Middle frontal gyrus (tissue), 1 donor: Measurements from ENCODE around the gene NUDT5.
"Not testable (repeated sequence)": the region's sequence is repeated elsewhere in the genome, so short reads cannot be mapped to it uniquely, and the experiment has no call there.

Source experiments
- DNase-seq: peaks from one replicate; pipeline ENCODE4 v3.0.0-alpha.2; 2015; ENCODE audit warnings: low spot score; ENCODE audit errors: extremely low spot score

NUDT5 gene

DNA sequence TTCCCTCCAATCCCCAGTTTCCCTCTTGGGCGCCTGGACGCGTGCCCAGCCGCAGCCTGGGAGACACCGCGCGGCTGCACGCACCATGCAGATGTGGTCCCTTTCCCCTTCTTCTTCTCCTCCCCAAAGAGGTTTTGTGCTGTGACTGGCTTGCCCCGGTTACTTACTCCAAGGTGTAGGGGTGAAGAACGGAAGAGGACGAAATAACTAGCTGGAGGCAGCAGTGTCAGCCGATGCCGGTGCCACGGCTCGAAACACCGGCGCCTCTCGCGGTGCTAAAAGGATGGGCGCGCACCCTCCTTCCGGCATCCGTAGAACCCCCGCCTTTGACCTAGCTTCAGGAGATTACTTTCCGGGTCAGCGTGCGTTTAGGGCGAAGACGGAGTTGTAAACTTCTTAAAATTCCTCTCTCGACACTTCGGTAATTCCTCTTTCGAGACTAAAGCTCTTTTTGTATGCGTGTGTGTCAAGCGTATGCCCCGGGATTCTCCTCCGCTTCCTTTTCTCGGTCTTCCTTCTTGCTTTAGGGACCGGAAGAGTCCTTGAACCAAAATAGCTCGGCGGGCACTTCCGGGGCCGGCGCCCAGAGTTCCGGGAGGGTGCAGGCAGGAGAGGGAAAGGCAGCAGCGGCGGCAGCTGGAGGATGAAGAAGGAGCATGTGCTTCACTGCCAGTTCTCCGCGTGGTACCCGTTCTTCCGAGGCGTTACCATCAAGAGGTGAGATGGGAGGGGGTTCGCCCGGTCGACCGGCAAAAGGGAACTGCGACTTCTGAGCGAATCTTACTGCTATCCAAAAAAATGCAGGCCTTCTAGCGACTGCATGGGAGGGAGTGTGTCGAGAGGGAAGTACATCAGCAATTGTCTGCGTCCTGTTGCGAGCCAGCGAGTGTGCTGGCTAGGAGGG is at the start of gene NUDT5, which contains the start of gene CDC123:
Gene NUDT5, minus strand, starts transcription at position 289 of the 904 bp plus-strand sequence. CDS start 9,600 bp downstream, outside the sequence.
Gene CDC123, plus strand, starts transcription at position 586 of the 904 bp plus-strand sequence. Its CDS starts 58 bp downstream, at position 644.
- DNase-seq = peak; percentile 87

DNA sequence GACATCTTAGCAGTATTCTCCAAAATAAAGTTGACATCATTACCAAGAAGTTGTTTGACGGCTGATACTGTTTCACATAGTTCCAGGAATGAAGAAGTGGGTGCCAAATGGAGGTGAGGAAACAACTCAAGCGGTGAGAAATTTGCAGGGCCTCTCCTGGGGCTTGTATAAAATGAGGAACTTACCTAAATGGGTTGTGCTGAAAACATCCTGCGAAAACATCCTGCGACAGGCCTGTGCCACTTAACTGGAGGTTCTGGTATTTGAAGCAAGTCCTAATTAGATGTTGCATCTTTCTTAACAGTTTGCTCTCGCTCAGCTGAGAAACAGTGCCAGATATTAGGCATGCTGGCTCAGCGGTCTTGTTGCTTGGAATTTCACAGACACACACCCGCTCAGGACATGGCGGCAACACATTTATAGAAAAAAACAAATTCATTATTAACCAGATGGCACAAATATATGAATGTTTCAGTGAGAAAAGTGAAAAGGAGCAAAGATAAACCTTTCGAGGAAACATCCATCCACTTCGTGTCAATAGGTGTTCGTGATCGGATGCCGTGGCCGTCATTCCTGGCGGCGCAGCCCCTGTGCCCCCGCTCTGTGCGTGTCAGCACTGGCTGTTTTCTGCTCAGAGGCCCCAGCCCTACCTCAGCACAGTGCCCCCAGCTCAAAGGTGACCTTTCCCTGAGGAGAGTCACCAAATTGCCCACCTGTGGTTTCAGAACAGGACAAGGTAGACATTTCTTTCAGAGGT is 48.4 kb upstream of the NUDT5 start:
- DNase-seq = no peak

DNA sequence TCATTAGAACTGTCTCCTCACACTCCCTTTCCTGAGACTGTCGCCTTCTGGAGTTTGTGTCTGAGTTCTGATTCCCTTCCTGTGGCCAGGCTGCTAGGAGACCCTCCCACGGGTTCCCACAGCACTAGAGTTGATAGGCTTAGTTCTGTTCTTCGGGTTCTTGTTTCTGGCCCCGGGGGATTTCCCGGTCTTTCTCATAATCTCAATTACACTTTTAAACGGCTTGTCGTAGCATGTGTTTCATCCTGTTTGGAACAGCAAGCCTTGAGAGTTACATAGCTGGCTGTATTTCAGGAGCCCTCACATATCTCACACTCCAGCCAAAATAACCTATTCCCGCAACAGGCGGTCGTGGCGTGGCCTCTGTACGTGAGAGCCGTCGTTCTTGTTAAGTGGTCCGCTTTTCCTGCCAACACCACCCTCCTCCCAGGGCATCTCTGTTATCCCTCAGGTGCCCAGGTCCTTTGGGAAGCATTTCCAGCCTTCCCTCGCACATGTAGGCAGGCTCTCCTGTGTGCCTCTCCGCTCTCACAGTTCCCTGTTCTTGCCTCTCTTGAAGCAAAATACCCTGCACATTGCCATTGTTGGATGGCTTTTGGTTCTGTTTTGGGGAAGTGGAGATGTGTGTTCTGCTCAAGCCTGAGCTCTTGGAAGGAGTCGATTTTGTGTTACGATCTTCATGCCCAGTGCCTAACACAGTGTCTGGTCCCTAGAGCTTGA is 46.3 kb upstream of the NUDT5 start:
- no peak for DNase-seq

DNA sequence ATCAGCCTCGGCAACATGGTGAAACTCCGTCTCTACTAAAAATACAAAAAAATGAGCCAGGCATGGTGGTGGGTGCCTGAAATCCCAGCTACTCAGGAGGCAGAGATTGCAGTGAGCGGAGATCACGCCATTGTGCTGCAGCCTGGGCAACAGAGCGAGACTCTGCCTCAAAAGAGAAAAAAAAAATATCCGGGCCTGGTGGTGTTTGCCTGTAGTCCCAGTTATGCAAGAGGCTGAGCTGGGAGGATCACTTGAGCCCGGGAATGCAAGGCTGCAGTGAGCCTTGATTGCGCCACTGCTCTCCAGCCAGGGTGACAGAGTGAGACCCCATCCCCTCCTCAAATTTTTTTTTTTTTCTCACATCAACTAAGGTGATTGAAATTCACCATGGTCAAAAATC is 43.1 kb upstream of the NUDT5 start:
- no peak for DNase-seq

DNA sequence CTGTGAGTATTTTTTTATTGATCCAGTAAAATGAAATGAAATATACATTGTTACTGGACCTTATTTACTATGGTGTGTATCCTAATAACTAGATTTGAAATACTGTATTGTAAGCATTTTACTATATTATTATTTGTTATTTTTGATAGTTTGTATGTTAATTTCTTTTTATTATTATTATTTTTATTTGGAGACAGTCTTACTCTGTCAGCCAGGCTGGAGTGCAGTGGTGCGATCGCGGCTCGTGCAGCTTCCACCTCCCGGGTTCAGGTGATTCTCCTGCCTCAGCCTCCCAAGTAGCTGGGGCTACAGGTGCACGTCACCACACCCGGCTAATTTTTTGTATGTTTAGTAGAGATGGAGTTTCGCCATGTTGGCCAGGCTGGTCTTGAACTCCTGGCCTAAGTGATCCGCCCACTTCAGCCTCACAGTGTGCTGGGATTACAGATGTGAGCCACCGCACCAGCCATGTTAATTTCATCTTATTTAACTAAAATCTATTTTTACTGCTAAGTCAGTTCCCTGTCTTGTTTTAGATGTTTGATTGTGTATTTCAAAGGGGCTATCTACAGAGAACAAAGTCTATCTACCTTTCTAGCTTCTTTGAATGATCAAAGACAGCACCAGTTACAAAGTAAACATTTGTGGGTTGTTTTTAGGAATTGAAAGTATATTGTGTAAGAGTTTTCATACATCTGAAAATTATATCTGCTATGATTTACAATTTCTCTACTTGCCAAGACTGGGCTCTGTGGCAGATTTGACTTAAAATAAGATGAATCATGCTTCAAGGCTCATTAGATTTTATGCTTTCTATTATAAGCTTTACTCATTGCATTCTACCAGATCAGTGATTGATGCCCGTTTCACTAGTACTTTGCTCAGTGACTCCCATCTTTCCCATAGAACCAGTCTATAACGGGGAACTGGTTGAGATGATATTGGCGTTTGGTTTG is 41.9 kb upstream of the NUDT5 start:
- no peak for DNase-seq

DNA sequence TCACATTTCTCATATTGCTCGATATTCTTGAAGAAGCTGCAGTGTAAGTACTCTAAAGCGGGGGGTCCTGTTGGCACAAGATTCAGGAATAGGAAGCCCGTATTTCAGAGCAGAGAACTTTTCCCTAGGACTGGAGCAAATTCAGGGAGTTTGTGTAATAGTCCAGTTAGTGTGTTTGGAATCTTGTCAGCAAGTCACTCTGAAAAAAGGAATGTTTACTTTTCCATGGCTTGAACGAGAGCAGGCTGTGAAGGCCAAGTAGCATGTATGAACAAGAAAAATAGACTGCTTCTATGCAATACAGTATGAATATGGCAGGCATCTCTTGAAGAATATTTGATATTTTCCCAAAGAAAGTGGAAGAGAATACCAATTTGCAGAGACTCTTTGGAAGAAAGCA is 40.1 kb upstream of the NUDT5 start:
- no peak for DNase-seq

DNA sequence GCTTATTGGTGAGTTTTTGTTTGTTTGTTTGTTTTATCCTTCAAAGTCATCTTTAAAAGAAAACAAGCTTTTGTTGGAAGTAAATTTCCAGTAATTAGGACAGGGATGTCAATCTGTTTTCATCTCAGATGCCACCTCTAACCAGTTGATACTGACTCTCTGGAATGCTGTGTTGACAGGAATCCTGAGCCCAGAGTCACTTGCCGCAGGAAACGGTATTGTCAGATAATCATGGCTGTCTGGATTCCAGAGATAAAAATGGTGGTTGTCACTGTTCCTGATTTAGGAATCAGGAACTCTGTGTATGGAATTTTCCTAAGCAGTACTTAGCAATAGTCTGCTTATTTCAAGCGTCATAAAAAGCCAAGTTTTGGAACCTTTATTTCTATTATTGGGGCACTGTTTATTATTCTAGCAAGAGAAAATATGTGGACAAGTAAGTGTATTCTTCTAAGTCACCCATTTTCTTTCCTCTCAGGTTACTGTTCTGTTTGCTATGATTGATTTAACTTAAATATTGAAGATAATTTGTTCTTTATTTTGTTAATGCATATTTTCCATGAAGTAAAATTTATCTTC is 39.5 kb upstream of the NUDT5 start:
- DNase-seq = no peak

DNA sequence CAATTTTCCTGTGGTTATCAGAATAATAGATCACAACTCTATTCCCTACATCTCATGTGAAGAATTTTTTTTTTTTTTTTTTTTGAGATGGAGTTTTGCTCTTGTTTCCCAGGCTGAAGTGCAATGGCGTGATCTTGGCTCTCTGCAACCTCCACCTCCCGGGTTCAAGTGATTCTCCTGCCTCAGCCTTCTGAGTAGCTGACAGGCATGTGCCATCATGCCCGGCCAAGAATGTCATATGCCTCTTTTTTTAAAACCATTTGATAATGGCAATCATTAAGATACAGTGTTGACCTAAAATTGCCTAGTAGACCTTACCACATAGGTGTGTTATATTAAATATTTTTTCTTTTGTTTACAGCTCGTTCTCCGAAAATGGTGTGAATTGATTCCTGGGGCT is 39.0 kb upstream of the NUDT5 start:
- not testable (repeated sequence) for DNase-seq

DNA sequence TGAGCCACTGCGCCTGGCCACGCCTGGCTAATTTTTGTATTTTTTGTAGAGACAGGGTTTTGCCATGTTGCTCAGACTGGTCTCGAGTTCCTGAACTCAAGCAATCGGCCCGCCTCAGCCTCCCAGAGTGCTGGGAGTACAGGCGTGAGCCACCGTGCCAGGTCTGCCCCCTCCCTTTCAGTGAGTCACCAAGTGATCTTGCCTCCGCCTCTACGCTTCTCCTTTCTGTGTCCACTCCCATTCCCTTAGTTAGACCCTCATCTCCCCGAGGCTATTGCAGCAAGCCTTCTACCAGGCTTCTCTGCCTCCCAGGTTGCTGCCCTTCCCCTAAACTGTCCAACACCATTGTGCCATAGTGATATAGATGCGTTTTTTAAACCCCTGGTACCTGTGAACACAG is 33.2 kb upstream of the NUDT5 start:
- no peak for DNase-seq

DNA sequence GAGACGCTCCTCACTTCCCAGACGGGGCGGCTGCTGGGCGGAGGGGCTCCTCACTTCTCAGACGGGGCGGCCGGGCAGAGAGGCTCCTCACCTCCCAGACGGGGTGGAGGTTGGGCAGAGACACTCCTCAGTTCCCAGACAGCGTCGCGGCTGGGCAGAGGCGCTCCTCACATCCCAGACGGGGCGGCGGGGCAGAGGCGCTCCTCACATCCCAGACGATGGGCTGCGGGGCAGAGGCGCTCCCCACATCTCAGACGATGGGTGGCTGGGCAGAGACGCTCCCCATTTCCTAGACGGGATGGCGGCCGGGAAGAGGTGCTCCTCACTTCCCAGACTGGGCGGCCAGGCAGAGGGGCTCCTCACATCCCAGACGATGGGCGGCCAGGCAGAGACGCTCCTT is 30.7 kb upstream of the NUDT5 start:
- DNase-seq = not testable (repeated sequence)

DNA sequence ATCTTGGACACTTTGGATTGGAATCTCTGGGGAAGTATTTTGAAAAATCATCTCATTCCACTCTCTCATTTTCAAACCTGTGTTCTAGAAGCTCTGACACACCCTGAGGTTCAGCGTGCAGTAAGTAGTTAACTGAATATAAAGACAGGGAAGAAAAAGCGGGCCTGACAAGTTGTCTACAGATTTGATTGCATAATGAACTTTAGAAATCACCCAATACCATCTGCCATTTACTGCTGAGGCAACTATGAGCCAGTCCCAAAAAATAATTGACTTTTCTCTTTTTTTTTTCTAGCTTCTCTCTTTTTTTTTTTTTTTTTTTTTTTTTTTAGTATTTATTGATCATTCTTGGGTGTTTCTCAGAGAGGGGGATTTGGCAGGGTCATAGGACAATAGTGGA is 29.8 kb upstream of the NUDT5 start:
- no peak for DNase-seq

DNA sequence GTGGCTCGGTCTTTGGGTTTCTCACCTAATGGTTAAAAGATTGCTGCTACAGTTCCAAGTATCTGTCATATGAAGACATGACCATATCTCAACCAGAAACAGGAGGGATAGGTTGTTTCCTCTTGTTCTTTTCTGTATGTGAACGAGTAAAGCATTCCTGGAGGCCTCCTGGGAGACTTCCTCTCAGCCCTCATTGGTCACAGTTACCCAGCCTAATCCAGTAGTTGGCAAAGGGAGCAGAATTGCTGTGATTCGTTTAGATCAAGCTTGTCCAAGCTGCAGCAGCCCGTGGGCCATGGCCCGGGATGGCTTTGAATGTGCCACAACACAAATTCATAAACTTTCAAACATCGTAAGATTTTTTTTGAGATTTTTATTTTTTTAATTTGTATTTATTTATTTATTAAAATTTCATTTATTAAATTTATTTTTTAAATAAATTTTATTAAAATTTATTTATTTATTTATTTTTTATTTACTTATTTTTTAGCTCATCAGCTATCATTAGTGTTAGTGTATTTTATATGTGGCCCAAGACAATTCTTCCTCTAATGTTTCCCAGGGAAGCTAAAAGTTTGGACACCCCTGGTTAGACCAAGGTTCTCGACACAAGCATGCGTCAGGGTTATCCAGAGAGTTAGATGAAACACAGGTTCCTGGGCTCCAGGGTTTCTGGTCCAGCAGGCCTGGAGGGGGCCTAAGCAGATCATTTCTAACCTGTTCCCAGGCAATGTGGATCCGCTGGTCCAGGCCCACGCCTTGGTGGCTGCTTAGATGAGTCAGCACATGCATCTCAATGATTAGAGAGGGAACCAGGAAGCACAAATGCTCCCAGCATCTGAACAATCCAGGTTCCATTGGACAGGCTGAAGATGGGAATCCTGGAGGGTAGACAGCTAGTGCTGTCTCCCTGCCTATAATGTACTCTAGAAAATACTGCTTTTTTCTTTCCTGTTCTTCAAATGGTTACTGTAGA is 25.9 kb upstream of the NUDT5 start:
- no peak for DNase-seq

DNA sequence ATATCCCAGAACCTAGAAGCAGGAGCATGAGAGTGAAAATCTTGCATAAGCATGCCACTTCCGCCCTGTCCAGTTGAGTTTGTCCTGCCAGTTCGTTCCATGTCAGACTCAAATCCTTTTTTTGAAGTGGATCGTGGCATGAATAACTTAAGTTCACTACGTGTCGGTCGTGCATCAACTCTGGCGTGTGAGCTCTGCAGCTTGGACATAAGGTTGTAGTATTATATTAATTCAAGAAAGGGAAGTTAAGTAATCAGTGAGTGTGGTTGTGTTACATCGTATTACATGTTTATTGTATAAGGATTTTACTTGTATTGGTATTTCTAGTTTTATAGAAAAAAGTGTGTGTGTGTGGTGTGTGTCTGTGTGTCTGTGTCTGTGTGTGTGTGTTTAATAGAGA is 23.3 kb upstream of the NUDT5 start:
- no peak for DNase-seq

DNA sequence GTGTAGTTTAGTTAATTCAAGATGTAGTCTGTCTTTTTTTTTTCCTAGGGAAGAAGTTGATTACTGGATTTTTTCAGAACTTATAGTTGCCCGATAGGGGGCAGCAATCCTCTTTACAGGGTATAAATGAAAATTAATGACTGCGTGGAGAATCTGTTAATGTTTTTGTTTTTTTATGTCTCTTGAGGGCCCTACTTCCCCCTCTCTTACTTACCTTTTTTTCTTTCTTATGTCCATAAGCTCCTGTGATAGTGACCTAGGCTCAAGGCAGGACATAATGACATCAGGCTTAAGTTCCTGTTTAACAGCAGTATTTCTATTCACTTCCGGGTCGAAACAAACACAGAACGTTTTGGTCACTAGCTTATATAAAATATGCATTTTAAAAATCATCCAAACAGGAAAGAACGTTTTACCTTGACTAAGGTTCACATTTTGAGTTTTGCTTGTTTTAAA is 19.1 kb upstream of the NUDT5 start:
- no peak for DNase-seq

DNA sequence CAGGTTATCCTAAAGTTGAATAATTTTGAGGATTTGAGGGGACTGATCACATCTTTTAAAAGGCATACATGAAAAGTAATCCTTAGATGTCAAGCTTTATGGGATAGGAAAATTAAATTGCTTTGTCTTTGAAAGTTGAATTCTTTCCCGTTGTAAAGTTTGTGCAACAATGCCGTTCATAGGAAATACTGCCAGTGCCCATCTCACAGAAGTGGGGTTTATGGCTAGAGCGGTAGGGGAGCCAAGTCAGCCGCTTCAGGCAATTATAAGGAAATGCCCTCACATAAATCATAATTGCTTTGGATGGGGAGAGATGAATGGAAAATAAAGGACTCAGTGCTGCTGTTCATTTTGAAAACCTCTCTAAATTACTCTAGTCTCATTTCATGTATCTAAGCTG is 18.4 kb upstream of the NUDT5 start:
- DNase-seq = no peak

DNA sequence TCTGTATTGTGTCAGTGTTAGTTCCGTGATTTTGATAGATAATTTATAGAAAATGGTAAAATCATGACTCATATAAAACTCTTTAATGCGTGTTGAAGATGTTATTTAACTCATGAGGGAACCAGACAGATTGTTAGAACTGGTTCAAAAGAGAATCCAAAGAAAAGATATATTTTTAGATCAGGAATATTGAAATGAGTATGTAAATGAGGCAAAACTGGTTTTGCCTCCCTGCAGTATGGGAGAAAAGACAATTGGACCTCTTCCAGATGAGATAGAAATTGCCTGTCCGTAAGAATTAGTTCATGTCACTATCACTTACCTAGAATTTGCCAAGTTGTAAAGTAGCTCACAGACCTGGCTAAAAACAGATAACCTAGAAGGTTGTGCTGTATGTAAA is 17.9 kb upstream of the NUDT5 start:
- no peak for DNase-seq

DNA sequence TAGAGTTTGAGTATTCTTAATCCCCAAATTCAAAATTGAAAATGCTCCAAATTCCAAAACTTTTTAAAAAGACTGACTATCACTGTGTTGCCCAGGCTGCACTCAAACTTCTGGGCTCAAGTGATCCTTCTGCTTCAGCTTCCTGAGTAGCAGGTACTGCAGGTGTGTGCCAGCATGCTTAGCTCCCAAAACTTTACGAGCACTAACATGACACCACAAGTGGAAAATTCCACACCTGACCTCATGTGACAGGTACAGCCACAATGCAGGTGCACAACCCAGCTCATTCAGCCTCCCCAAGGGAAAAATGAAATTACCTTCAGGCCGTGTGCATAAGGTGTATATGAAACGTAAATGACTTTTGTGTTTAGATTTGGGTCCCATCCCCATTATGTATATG is 16.8 kb upstream of the NUDT5 start:
- no peak for DNase-seq

DNA sequence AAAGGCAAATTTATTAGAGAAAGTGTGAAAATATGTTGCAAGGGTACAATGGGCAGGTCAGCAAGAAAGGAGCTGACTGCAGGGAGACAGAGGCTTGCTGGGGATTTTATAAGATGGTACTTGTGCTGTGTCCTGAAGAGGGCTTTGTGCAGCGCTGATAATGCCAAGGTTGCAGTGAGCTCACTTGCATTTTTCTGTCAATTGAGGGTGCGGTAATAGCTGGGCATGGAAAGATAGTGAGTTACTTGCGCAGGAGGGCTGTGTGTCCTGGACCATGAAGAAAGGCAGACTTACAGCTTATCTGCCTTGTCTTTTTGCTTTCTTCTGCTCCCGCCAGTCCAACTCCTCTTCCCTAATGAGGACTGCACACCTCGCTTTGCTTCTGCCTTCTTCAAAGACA is 12.8 kb upstream of the NUDT5 start:
- DNase-seq = no peak

DNA sequence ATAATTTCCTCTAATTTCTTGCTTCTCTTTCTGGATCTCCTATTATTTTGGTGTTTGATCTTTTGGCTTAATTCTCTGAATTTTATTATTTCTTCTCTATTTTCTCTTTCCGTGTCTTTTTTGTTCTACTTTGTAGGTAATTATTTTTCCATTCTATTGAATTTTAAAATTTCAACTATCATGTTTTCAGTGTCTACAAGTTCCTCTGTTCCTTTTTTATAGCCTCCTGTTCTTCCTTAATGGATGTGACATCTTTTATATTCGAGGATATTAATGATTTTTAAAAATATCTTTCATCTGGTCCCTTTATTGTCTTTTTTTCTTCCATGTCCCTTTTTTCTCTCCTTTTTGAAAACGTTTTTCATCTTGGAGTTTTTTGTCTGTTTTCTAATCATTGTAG is 11.4 kb upstream of the NUDT5 start:
- no peak for DNase-seq
